ENCODE measurements around the gene UBR2.
"Not testable (repeated sequence)": the region's sequence is repeated elsewhere in the genome, so short reads cannot be mapped to it uniquely, and the experiment has no call there.

The UBR2 gene

DNA sequence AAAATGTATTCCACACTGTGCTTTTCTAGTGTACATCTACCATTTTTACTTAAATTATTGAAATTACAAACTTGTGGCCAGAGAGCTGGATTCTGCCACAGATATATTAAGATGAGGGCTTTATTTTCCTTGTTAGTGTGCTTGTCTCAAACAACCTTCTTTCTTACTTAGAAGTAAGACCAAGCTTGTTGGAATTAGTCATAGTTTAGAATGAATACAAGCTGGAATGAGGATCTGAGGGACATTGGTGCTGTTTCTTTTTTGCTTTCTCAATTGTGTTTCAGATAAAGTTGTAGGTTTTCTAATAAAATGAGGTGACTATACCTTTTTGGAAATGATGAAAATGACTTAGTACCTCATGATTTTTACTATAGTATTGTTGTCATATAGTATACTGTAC lies 40.3 kb downstream of the UBR2 start:
- H3K4me3 ChIP-seq (ENCODE audit: low read depth, low read length): no peak overlapping the region
- TF ChIP-seq, protein P1, sequence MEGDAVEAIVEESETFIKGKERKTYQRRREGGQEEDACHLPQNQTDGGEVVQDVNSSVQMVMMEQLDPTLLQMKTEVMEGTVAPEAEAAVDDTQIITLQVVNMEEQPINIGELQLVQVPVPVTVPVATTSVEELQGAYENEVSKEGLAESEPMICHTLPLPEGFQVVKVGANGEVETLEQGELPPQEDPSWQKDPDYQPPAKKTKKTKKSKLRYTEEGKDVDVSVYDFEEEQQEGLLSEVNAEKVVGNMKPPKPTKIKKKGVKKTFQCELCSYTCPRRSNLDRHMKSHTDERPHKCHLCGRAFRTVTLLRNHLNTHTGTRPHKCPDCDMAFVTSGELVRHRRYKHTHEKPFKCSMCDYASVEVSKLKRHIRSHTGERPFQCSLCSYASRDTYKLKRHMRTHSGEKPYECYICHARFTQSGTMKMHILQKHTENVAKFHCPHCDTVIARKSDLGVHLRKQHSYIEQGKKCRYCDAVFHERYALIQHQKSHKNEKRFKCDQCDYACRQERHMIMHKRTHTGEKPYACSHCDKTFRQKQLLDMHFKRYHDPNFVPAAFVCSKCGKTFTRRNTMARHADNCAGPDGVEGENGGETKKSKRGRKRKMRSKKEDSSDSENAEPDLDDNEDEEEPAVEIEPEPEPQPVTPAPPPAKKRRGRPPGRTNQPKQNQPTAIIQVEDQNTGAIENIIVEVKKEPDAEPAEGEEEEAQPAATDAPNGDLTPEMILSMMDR (IDR thresholded peaks at IDR 0.05; ENCODE audit: borderline replicate concordance, insufficient read depth, low read depth, low read length): no peak

DNA sequence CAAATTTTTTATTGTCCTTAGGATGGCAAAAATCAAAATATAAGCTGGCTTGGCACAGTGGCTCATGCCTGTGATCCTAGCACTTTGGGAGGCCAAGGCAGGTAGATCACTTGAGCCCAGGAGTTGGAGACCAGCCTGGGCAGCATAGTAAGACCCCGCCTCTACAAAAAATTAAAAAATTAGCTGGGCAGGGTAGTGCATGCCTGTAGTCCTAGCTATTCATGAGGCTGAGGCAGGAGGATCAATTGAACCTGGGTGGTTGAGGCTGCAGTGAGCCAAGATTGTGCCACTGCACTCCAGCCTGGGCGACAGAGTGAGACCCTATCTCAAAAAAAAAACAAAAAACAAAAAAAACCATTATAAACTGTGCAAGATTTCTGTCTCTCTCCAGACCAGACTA lies 40.9 kb downstream of the UBR2 start:
- not testable (repeated sequence) for H3K4me3 ChIP-seq (ENCODE audit: low read depth, low read length)

DNA sequence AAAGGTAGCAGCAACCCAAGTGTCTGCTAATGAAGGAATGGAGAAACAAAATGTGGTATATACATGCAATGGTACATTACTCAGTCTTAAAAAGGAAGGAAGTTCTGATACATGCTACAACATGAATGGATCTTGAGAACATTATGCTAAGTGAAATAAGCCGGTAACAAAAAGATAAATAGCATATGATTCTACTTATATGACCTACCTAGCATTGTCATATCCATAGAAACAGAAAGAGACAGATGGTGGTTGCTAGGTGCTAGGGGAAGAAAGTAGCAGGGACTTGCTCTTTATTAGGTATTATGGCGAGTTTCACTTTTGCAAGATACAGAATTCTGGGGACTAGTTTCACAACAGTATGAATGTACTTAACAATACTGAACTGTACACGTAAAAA lies 46.6 kb downstream of the UBR2 start:
- TF ChIP-seq, protein P1 (IDR thresholded peaks at IDR 0.05; ENCODE audit: borderline replicate concordance, insufficient read depth, low read depth, low read length): no peak
- H3K4me3 ChIP-seq (ENCODE audit: low read depth, low read length): no peak overlapping the region

DNA sequence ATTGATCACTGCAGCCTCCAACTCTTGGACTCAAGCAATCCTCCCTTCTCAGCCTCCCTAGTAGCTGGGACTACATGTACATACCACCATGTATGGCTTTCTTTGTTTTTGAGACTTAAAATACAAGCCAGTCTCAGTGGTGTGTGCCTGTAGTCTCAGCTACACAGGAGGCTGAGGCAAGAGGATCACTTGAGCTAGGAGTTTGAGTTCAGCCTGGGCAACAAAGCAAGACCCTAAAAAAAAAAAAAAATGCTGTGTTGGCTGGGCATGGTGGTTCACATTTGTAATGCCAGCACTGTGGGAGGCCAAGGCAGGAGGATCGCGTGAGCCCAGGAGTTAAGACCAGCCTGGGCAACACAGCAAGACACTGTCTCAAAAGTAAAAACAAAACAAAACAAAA lies 51.7 kb downstream of the UBR2 start:
- TF ChIP-seq, protein P1 (IDR thresholded peaks at IDR 0.05; ENCODE audit: borderline replicate concordance, insufficient read depth, low read depth, low read length): no peak
- H3K4me3 ChIP-seq (ENCODE audit: low read depth, low read length): no peak overlapping the region

DNA sequence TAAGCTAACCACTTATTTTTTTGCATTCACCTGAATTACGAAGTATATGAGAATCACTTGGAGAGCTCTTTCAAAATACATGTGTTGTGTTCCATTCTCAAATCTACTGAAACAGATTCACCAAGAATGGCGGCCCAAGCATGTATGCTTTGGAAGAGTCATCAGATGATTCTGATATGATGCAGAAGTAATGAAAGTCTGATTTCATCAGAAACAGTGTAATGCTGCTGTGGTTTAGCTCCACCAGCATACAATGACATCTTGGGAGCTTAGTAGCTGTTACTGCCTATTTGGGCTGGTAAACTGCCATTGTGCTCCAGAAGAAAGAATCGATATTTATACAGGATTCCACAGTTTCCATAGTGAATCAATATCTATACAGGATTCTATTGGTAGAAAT lies 52.9 kb downstream of the UBR2 start:
- no peak overlapping the region for H3K4me3 ChIP-seq (ENCODE audit: low read depth, low read length)
- TF ChIP-seq, protein P1 (IDR thresholded peaks at IDR 0.05; ENCODE audit: borderline replicate concordance, insufficient read depth, low read depth, low read length): no peak

DNA sequence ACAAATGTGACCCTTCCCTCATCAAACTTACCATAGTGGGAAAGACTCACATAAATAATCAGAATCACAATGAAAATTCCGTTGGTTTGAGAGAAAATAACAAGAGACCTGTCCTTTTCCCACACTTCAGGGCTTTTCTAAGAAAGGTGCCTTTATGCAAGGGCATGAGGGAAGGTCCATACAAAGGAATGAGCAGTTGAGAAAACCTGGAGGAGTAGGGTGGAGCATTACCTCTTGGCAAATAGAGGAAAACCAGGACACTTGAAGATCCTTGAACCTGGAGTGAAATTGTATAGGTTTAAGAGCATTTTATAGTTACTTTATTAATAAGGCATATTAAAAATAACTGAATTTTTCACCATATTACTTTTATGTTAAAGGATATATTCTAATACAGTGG lies 54.3 kb downstream of the UBR2 start:
- TF ChIP-seq, protein P1 (IDR thresholded peaks at IDR 0.05; ENCODE audit: borderline replicate concordance, insufficient read depth, low read depth, low read length): no peak
- H3K4me3 ChIP-seq (ENCODE audit: low read depth, low read length): no peak overlapping the region

DNA sequence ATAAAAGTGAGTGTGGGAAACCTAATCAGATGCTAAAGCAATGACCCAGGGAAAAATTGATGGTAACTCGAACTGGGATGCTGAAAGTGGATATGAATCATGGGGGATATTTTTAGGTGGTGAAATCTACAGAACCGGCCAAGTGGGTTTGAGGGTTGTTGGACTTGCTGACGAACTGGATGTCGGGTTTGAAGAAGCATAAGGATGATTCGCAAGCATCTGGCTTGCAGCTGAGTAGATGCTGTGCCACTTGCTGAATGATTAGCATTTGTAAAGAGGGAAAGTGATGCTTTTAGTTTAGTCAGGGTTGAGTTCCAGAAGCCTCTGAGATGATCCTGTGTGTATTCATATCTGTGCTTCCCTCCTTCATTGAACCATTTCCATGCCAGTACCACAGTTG lies 54.9 kb downstream of the UBR2 start:
- TF ChIP-seq, protein P1 (IDR thresholded peaks at IDR 0.05; ENCODE audit: borderline replicate concordance, insufficient read depth, low read depth, low read length): no peak
- H3K4me3 ChIP-seq (ENCODE audit: low read depth, low read length): no peak overlapping the region

DNA sequence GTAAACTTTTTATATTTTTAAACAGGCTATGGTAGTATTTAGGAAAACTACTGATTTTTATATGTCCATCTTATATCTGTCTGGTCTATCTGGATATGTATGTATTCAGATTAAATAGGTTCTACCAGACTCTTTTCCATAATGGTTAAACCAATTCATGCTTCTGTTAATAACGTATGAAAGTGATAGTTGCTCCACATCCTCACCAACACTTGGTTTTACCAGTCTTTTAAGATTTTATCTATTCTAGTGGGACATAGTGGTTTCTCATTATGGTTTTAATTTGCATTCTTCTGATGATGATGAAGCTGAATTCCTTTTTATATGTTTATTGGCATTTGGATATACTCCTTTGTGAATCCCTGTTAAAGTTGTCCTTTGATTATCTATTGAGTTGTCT lies 56.1 kb downstream of the UBR2 start:
- TF ChIP-seq, protein P1 (IDR thresholded peaks at IDR 0.05; ENCODE audit: borderline replicate concordance, insufficient read depth, low read depth, low read length): no peak
- no peak overlapping the region for H3K4me3 ChIP-seq (ENCODE audit: low read depth, low read length)

Data from GM12875 (cell line).